ENCODE data around the gene RGS17.

RGS17 gene

GRCh38 chr6:153162172-153162571 is 31.1 kb upstream of the RGS17 start:
- H3K27ac ChIP-seq: no peak overlapping the region
- no peak for TF ChIP-seq ZFX (IDR thresholded peaks at IDR 0.05; ENCODE audit: borderline replicate concordance)
- TF ChIP-seq CTCF (IDR thresholded peaks at IDR 0.05): no peak

GRCh38 chr6:153160221-153160620 is 29.1 kb upstream of the RGS17 start:
- TF ChIP-seq CTCF (IDR thresholded peaks at IDR 0.05) (no peak), ZFX (IDR thresholded peaks at IDR 0.05; ENCODE audit: borderline replicate concordance) (no peak)
- no peak overlapping the region for H3K27ac ChIP-seq

- no peak overlapping the region for H3K27ac ChIP-seq
Observed at GRCh38 chr6:153150752-153151440, 19.8 kb upstream of the RGS17 start.

GRCh38 chr6:153150371-153150751 is 19.3 kb upstream of the RGS17 start:
- H3K27ac ChIP-seq: no peak overlapping the region
- TF ChIP-seq CTCF (IDR thresholded peaks at IDR 0.05): no peak
- TF ChIP-seq ZFX (IDR thresholded peaks at IDR 0.05; ENCODE audit: borderline replicate concordance): no peak

More at GRCh38 chr6:153150752-153151440, 19.8 kb upstream of the RGS17 start:
- TF ChIP-seq ZFX (IDR thresholded peaks at IDR 0.05; ENCODE audit: borderline replicate concordance) (no peak), CTCF (IDR thresholded peaks at IDR 0.05) (0 out of 2 replicates have a peak, but pooled peaks have one; percentile 9)

GRCh38 chr6:153149891-153150290 is 18.8 kb upstream of the RGS17 start:
- no peak overlapping the region for H3K27ac ChIP-seq
- TF ChIP-seq ZFX (IDR thresholded peaks at IDR 0.05; ENCODE audit: borderline replicate concordance) (no peak), CTCF (IDR thresholded peaks at IDR 0.05) (no peak)

GRCh38 chr6:153146413-153146812 is 15.3 kb upstream of the RGS17 start:
- H3K27ac ChIP-seq: no peak overlapping the region
- TF ChIP-seq ZFX (IDR thresholded peaks at IDR 0.05; ENCODE audit: borderline replicate concordance): no peak
- TF ChIP-seq CTCF (IDR thresholded peaks at IDR 0.05): no peak

GRCh38 chr6:153145591-153145990 is 14.5 kb upstream of the RGS17 start:
- no peak for TF ChIP-seq ZFX (IDR thresholded peaks at IDR 0.05; ENCODE audit: borderline replicate concordance)
- TF ChIP-seq CTCF (IDR thresholded peaks at IDR 0.05): no peak
- no peak overlapping the region for H3K27ac ChIP-seq
